LHCN-M2 (cell line): ENCODE results near the gene CCDC171. TPM values are rescaled to one million over a fixed set of nuclear protein-coding genes. Genes with fewer than 3 reads are reported as not detected.
A peak's percentile ranks its signal among the peaks of the same experiment; 100 is the strongest.
"Not testable (repeated sequence)": the region's sequence is repeated elsewhere in the genome, so short reads cannot be mapped to it uniquely, and the experiment has no call there.

Experiments
- DNase-seq: peaks from one replicate; pipeline ENCODE4 v3.0.0-alpha.2; 2012; ENCODE audit warnings: low read depth
- total RNA-seq: library from RNA; depleted of rRNA; stranded (reverse); fragments of >200 nt; gene quantifications from 2 replicates; pipeline ENCODE4 v1.2.3, GENCODE V29; 2014

Gene CCDC171
- total RNA-seq, 1 experiment from 2014 or later: 1.7 TPM

GRCh38 chr9:15755660-15756059, 202.8 kb downstream of the CCDC171 start:
- no peak for DNase-seq

GRCh38 chr9:15761551-15761950, 208.7 kb downstream of the CCDC171 start:
- DNase-seq: no peak

DNA sequence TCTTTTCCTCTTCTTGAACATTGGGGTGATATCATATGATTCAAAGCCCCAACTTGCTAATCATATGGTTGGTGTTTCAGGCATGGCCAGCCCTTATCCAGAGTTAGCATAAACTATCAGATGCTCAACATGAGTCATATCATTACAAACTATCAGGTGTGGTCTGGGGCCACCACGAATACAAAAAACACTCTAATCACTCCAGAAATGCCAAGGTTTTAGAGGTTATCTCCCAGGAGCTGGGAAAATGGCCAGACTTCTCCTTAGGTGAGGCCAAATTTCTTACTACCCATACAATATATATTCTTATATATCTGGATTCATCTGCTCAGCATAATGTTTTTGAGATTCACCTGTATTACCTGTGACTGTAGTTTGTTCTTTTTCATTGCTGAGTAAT, 210.5 kb downstream of the CCDC171 start:
- DNase-seq: no peak

GRCh38 chr9:15764131-15764530, 211.3 kb downstream of the CCDC171 start:
- DNase-seq: no peak

DNA sequence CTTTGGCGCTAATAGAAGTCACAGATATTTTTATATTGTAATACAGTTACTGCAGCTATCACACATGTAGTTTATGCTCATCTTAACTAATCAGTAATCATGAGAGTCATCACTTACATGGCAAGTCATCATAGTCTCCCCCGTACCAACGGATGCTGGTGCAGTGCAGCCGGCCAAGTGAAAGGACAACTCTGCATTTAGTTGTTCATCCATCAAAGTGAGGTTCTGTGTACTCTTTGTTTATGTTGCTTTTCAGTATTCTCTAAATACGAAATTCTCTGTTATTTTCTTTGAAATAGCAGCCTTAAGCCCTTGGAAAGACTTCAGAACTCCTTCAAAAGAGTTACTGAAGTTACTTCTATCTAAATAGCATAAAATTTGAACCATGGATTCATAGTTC, 216.7 kb downstream of the CCDC171 start:
- no peak for DNase-seq

DNA sequence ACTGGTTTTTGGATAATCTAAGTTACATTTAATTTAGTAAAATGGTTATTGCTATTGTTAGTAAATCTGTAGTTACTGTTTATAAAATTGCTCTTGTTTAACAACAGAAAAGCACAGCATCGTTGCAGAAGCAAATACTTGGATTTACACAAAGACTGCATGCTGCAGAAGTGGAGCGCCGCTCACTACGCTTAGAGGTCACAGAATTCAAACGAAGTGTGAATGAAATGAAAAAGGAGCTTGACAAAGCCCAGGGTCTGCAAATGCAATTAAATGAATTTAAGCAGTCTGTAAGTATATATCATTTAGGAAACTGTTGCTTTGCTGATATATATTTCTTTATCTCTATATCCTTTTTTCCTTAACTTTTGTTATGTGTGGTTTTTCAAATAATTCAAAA, 226.0 kb downstream of the CCDC171 start:
- no peak for DNase-seq

GRCh38 chr9:15782106-15782505, 229.3 kb downstream of the CCDC171 start:
- DNase-seq: no peak

- peak; percentile 5 for DNase-seq
Observed at GRCh38 chr9:15785584-15785983, 232.7 kb downstream of the CCDC171 start.

- no peak for DNase-seq
Observed at GRCh38 chr9:15786616-15787015, 233.8 kb downstream of the CCDC171 start.

DNA sequence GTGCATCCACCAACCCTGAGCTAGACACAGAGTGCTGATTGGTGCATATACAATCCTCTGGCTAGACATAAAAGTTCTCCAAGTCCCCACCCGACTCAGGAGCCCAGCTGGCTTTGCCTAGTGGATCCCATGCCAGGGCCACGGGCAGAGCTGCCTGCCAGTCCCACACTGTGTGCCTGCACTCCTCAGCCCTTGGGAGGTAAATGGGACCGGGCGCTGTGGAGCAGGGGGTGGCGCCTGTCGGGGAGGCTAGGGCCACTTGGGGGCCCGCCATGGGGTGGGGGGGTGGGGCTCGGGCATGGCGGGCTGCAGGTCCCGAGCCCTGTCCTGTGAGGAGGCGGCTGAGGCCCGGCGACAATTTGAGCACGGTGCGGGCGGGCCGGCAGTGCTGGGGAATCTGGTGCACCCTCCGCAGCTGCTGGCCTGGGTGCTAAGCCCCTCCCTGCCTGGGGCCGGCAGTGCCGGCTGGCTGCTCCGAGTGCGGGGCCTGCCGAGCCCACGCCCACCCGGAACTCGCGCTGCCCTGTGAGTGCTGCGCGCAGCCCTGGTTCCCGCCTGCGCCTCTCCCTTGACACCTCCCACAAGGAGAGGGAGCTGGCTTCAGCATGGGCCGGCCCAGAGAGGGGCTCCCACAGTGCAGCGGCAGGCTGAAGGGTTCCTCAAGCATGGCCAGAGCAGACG, 257.5 kb downstream of the CCDC171 start:
- not testable (repeated sequence) for DNase-seq

DNA sequence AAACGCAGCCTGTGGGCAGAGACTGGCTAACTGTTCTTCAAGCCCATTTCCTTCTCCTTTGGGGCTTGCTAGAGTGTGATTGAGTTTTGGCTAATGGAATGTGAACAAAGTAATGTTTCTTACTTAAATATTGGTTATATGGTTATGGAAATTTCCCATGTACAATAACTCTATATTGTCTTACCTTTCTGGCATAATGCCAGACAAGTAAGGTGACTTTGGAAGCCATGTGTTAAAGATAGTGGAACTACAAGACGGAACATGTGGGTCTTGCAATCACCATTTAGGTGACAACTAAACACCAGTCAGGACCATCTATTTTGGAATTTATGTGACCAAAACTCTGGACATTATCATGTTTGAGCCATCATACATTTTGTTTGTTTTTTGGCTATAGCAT, 260.2 kb downstream of the CCDC171 start:
- DNase-seq: no peak

GRCh38 chr9:15824310-15824709, 271.5 kb downstream of the CCDC171 start:
- DNase-seq: peak; percentile 49

- no peak for DNase-seq
Observed at GRCh38 chr9:15831384-15831783, 278.5 kb downstream of the CCDC171 start.

DNA sequence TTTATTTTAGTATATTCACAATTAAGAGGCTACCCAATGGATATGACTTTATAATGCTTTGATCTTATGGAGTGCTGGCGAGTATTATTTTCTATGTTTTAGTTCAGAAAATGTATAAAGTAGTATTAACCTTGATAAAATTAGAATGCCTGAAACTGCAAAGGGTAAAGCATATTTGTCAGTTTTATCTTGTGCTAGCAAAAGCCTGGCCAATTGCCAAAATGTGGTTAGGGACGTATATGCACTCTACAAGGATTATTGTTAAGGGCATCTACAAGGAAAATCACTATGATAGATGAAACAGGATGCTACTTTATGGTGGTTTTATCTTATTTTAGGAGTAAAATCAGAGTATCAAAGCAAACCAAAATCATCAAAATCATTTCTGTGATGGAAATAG, 281.7 kb downstream of the CCDC171 start:
- peak; percentile 11 for DNase-seq

- DNase-seq: peak; percentile 69
Observed at GRCh38 chr9:15837079-15837679, 284.3 kb downstream of the CCDC171 start.

DNA sequence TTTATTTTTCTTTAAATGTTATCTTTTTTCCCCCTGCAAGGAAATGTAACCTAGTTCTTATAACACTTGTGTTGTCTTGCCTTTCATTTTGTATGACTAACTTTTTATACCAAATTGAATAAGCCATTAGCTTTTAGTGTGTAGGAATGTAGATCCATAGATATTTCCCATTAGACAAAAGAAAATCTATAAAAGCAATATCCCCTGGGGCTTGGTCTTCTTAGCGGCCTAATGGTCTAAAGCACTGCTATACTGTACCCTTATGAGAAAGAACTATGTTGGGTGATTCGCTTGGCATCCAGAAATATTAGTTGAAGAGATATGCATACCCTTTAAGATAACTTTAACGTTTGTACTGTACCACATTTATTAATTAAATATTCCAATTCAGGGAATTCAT, 289.2 kb downstream of the CCDC171 start:
- no peak for DNase-seq

DNA sequence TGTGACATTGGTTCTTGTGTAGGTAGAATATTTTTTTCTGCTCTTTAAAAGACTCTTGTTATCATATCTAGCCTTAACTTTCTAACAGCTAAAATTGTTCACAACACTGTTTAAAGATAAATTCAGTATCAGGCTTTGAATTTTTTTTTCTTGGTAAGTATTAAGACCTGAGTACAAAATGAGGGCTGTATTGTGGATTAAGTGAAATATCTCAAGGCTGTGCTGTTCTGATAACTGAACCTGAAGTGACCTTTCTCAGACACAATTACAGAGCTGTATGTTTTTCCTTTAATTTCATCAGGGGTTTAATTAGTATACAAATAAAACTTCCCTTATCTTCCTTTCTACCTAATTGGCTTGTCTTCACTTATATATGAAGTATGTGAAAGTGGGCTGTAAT, 290.5 kb downstream of the CCDC171 start:
- DNase-seq: no peak

DNA sequence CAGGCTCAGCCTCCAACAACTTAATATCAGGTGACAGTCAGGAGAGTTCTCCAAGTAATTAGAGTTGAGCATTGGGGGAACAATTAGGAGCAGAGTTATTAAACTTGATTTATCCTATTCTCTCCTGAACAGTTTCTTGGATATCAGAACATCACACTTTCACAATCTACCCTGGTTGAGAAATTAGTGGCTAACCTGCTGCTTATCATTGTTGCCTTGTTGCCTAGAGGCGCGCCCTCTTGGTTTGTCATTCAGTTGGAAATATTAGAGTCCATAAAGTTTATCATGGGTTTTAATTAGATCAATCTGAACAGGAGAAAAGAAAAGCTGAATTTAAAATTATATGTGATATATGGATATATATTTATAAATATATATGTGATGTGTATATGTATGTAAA, 291.1 kb downstream of the CCDC171 start:
- DNase-seq: no peak

DNA sequence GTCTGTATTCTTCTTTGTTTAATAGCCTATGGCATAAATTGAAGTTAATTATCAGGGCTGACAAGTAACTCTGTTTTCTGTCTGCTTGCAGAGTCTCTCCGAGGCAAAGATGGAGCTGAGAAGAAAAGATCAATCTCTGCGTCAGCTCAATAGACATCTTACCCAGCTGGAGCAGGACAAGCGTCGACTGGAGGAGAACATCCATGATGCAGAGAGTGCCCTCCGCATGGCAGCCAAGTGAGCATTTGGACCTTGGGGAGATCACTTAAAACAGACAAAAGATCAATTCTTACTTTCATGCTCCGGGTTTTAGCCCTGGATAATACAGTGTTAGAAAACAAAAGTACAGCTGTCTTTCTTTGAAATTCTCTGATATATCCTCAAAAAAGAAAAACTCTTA, 293.8 kb downstream of the CCDC171 start:
- DNase-seq: no peak

GRCh38 chr9:15849871-15850270, 297.0 kb downstream of the CCDC171 start:
- no peak for DNase-seq

GRCh38 chr9:15851766-15852165, 298.9 kb downstream of the CCDC171 start:
- DNase-seq: no peak

DNA sequence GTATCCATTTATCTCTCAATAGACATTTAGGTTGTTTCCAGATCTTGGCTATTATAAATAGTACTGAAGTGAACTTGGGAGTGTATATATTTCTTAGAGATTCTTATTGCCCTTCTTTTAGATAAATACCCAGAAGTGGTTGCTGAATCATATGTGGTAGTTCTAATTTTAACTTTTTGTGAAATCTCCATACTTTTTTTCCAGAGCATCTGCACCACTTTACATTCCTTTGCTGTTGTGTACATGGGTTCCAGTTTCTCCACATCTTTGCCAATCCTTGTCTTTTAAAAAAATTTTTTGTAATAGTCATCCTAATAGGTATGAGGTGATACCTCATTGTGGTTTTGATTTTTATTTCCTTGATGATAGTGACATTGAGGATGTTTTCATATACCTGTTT, 303.7 kb downstream of the CCDC171 start:
- DNase-seq: peak; percentile 64

DNA sequence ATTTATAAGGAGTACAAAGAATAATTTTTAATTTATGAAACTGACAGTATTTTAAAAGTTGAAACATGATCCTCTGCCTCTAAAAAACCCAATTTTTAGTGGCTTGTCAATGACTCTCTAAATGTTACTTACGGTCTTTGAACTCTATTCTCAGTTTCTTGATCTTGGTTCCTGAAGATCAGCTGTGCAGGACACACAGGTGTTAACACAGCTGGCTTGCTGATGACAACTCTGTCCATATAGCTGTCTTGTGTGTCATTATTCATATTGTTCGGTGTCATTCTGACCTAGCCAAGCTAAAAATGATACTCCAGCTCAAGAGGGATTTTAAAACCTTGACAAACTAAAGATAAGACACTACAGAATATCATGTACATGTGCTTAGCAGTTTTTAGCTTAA, 314.5 kb downstream of the CCDC171 start:
- no peak for DNase-seq

DNA sequence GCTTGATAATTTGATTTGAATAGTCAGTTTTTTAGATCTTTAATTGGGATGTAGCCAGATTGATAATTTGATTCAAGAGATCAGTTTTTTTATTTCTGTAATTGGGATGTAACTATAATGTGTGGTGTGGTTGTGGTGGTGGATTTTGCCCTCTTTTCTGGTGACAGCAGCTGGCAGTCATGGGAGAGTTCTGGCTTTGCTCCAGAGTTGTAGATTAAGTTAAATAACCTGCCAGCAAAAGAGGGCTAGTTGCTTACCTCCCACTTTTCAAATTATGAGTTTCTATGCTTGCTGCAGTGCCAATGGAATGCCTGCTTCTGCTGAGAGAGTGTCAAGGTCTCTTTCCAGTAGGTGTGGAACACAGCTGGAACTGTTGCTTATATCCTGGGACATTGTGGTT, 315.1 kb downstream of the CCDC171 start:
- DNase-seq: no peak
